WI38 (cell line): Measurements from ENCODE around the gene TUBE1.
"Not testable (repeated sequence)": the region's sequence is repeated elsewhere in the genome, so short reads cannot be mapped to it uniquely, and the experiment has no call there.

Experiments
- H3K4me3 ChIP-seq: 2 replicates; pipeline ENCODE4 v1.5.1; 2011; ENCODE audit warnings: low read depth, mild to moderate bottlenecking, control low read depth, low read length
- CTCF ChIP-seq: IDR thresholded peaks from 2 replicates; pipeline ENCODE4 v1.5.1; 2012; ENCODE audit warnings: low read depth, mild to moderate bottlenecking, control low read depth, low read length

The TUBE1 gene

GRCh38 chr6:112062966-112063365 lies 24.3 kb downstream of the TUBE1 start:
- no peak overlapping the region for H3K4me3 ChIP-seq
- no peak for TF ChIP-seq CTCF

DNA sequence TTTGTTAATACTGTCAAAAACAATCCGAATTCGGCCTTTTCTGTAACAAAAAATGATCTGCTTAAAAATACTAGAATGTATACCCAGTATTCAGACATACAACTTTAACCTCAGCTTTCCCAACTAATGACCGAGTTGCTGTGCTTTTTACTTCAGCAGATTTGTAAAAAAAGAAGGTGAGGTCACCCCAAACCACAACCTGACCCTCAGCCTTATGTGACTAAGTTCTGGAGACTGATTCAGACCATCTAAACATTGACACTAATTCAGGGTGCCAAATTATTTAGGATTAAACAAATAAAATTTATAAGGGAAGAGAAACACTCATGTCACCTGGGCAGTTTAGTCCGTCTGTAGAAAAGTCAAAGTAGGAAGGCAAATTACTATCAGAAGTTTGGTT lies 25.7 kb downstream of the TUBE1 start:
- H3K4me3 ChIP-seq: no peak overlapping the region
- TF ChIP-seq CTCF: no peak

- no peak overlapping the region for H3K4me3 ChIP-seq
- no peak for TF ChIP-seq CTCF
Measured at GRCh38 chr6:112058243-112059032, 28.8 kb downstream of the TUBE1 start.

DNA sequence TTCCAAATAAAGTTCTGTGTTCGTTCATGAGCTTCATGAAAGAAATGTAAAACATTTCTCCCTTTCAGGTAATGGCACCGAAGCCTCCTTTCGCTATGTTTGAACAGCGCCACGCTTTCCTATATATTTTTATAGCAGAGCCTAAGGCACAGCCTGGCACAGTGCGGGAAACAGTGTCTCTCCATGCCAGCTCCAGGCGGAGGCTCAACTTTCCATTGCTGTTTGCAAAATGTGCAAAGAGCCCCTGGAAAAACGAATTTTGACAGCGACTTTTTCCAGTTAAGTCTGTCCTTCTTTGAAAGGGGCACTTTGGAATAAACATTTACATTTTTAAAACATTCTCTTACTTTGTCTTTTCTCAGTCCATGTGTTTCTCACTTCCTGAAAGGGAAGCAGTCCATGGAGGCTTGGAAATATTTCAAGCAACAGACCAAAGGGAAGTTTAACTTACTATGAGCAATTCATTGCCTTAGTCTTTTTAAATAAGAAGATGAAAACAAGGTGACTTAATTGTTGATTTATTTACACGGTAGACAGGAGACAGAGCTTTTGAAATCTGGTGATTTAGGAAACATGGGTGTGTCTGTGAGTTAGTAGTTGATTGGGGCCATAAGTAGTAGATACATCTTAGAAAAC lies 32.6 kb downstream of the TUBE1 start:
- TF ChIP-seq CTCF: no peak
- no peak overlapping the region for H3K4me3 ChIP-seq

GRCh38 chr6:112054001-112054400 lies 33.3 kb downstream of the TUBE1 start, which contains the start of gene CCN6:
Gene CCN6, plus strand, starts transcription at chr6:112054104. Its CDS starts 254 bp downstream, at chr6:112054358.
- TF ChIP-seq CTCF: no peak
- H3K4me3 ChIP-seq: no peak within 1 kb of the TSS

- H3K4me3 ChIP-seq: not testable (repeated sequence)
Measured at GRCh38 chr6:112051251-112051740, 36.0 kb downstream of the TUBE1 start.

GRCh38 chr6:112050429-112050828 lies 36.9 kb downstream of the TUBE1 start:
- no peak for TF ChIP-seq CTCF
- no peak overlapping the region for H3K4me3 ChIP-seq
